Smooth muscle cell (in vitro differentiated cells): Measurements from ENCODE around the gene FGGY. TPM values are rescaled to one million over a fixed set of nuclear protein-coding genes. Genes with fewer than 3 reads are reported as not detected.

Source experiments
- DNase-seq: peaks from one replicate; lab custom pipeline; 2025; ENCODE audit not compliant: unreplicated experiment; lab: John Stamatoyannopoulos, UW
- H2AFZ ChIP-seq: fragments of 200-600 bp; sonication (generic); 2 replicates; pipeline ENCODE4 v1.6.0; 2016; ENCODE audit warnings: antibody characterized with exemption, low read depth, mild to moderate bottlenecking
- H3F3A ChIP-seq: fragments of 200-600 bp; sonication (generic); 2 replicates; pipeline ENCODE4 v1.6.0; 2017; ENCODE audit warnings: antibody characterized with exemption, low read depth
- H3K27ac ChIP-seq: fragments of 200-600 bp; sonication (generic); 2 replicates; pipeline ENCODE4 v1.5.1; 2016; ENCODE audit warnings: low read depth, mild to moderate bottlenecking
- H3K27me3 ChIP-seq: fragments of 200-600 bp; sonication (generic); 2 replicates; pipeline ENCODE4 v1.6.1; 2016; ENCODE audit warnings: low read depth, mild to moderate bottlenecking
- H3K36me3 ChIP-seq: fragments of 200-600 bp; sonication (generic); 2 replicates; pipeline ENCODE4 v1.5.1; 2016; ENCODE audit warnings: low read depth
- H3K4me1 ChIP-seq: fragments of 200-600 bp; sonication (generic); 2 replicates; pipeline ENCODE4 v1.5.1; 2016; ENCODE audit warnings: low read depth
- H3K4me2 ChIP-seq: fragments of 200-600 bp; sonication (generic); 2 replicates; pipeline ENCODE4 v1.6.0; 2016; ENCODE audit warnings: mild to moderate bottlenecking
- H3K4me3 ChIP-seq: fragments of 200-600 bp; sonication (generic); 2 replicates; pipeline ENCODE4 v1.5.1; 2016; ENCODE audit warnings: mild to moderate bottlenecking
- H3K79me2 ChIP-seq: fragments of 200-600 bp; sonication (generic); 2 replicates; pipeline ENCODE4 v1.6.0; 2016; ENCODE audit warnings: low read depth, mild to moderate bottlenecking
- H3K9ac ChIP-seq: fragments of 200-600 bp; sonication (generic); 2 replicates; pipeline ENCODE4 v1.6.0; 2016; ENCODE audit warnings: low read depth
- H3K9me3 ChIP-seq: fragments of 200-600 bp; sonication (generic); replicated peaks from 2 replicates; pipeline ENCODE4 v1.5.1; 2016; ENCODE audit warnings: low read depth
- H4K20me1 ChIP-seq: fragments of 200-600 bp; sonication (generic); 2 replicates; pipeline ENCODE4 v1.6.0; 2016; ENCODE audit warnings: low read depth
- WGBS: methylation state at CpG from one replicate; pipeline ENCODE4 v1.1.7; 2016; ENCODE audit warnings: low lambda C conversion rate; 5-methylcytosine and 5-hydroxymethylcytosine counted together
- polyA plus RNA-seq: library from polyadenylated mRNA; unstranded; fragments of >200 nt; fragmentation: Nextera tagmentation; extraction: Ambion mirVana; gene quantifications from 2 replicates; pipeline ENCODE4 v1.2.1, GENCODE V29; 2016
- total RNA-seq: library from RNA; depleted of rRNA; stranded (reverse); fragments of >200 nt; gene quantifications from 2 replicates; pipeline ENCODE4 v1.2.3, GENCODE V29; 2014
- TF ChIP-seq, protein P1 (sequence below): fragments of 200-600 bp; sonication (generic); IDR thresholded peaks from 2 replicates; pipeline ENCODE4 v1.5.1; 2017; ENCODE audit warnings: borderline replicate concordance, mild to moderate bottlenecking, antibody characterized with exemption; ENCODE audit not compliant: insufficient read depth, poor library complexity, severe bottlenecking

FGGY gene
- total and polyA plus RNA-seq, 2 experiments from 2014 or later = 5.1 to 9.2 TPM

DNA sequence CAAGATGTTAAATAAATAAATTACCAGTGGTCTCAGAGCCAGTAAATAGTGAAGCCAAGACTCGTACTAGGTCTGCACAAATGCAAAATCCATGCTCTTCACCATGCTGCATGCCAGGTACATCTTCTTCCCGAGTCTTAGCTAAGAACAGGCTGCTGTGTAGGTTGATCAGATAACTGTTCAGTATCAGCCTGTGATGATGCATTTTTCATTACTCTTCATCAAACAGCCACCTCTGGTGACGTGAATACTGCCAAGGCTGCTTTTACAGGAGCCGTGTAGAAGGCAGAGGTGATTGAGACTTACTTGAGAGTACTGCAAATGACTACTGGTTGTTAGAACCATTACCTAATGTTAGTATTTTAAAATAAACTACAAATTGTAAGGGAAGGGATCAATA lies 478.6 kb downstream of the FGGY start:
- Histone ChIP-seq H3K27me3 (no peaks in the 10 kb centered on the region), H3K36me3 (no peaks in the 10 kb centered on the region), H2AFZ (no peak overlapping the region), H3K4me1 (no peaks in the 10 kb centered on the region), H3K4me3 (no peak overlapping the region), H3K4me2 (no peak overlapping the region), H3F3A (no peaks in the 10 kb centered on the region), H3K9ac (no peak overlapping the region), H4K20me1 (no peaks in the 10 kb centered on the region), H3K27ac (no peak overlapping the region), H3K79me2 (no peaks in the 10 kb centered on the region), H3K9me3 (no peaks in the 10 kb centered on the region)
- WGBS = 89% methylated on average over 4 of the region's 4 CpGs
- DNase-seq = no peak
- TF ChIP-seq, protein P1, sequence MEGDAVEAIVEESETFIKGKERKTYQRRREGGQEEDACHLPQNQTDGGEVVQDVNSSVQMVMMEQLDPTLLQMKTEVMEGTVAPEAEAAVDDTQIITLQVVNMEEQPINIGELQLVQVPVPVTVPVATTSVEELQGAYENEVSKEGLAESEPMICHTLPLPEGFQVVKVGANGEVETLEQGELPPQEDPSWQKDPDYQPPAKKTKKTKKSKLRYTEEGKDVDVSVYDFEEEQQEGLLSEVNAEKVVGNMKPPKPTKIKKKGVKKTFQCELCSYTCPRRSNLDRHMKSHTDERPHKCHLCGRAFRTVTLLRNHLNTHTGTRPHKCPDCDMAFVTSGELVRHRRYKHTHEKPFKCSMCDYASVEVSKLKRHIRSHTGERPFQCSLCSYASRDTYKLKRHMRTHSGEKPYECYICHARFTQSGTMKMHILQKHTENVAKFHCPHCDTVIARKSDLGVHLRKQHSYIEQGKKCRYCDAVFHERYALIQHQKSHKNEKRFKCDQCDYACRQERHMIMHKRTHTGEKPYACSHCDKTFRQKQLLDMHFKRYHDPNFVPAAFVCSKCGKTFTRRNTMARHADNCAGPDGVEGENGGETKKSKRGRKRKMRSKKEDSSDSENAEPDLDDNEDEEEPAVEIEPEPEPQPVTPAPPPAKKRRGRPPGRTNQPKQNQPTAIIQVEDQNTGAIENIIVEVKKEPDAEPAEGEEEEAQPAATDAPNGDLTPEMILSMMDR = no peak

DNA sequence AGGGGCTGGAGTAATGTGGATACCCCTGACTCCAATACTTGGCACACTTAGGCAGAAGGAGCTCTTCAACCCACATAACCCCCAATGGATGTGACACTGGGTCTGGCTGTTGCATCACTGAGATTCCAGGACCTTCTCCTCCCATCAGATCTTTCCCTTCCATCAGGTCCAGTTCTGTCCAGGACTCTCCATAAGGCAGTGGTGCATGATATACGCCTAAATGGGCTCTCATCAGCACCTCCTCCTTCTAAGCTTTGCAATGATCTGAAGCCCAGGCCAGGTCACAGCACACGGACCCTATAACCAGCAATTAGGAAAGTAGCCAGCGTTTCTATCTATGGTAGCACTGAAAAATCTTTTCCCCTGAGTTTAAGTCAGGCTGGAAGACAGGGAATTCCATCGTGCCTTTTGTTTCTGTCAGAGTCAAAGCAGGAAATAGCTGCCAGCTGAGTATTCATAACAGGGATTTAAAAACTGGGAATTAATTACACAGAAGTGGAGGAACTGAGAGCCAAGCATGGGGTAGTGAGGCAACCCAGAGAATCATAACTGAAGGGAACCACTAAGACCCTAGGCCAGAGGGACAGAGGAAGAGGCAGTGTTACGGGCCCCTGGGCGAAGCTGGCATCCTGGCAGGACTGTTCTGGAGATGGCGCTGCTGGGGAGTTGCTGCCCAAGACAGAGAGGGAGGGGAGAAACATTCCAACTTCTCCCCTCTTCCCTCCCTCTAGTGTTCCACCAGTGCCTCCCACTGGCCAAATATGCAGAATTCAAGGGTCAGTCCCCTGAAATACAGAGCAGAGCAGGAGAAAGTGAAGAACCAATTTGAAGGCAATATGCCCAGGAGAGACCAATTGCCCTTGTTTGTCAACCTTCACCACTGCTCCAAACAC lies 480.3 kb downstream of the FGGY start:
- Histone ChIP-seq H3K9me3 (no peaks in the 10 kb centered on the region), H3F3A (no peaks in the 10 kb centered on the region), H4K20me1 (no peaks in the 10 kb centered on the region), H3K36me3 (no peaks in the 10 kb centered on the region), H3K9ac (no peak overlapping the region), H2AFZ (peak overlapping the region; percentile 52), H3K27me3 (no peaks in the 10 kb centered on the region), H3K79me2 (no peaks in the 10 kb centered on the region), H3K4me3 (no peak overlapping the region), H3K4me2 (peak overlapping the region; percentile 3), H3K27ac (no peak overlapping the region), H3K4me1 (no peaks in the 10 kb centered on the region)
- TF ChIP-seq, protein P1 = no peak
- no peak for DNase-seq
- 71% methylated on average over 7 of the region's 7 CpGs for WGBS

GRCh38 chr1:59779949-59780348 lies 483.1 kb downstream of the FGGY start:
- Histone ChIP-seq H3K27me3 (no peaks in the 10 kb centered on the region), H2AFZ (no peak overlapping the region), H3K27ac (no peak overlapping the region), H3K79me2 (no peaks in the 10 kb centered on the region), H3K4me2 (no peak overlapping the region), H3K4me1 (no peaks in the 10 kb centered on the region), H4K20me1 (no peaks in the 10 kb centered on the region), H3K9ac (no peak overlapping the region), H3K36me3 (no peaks in the 10 kb centered on the region), H3F3A (no peaks in the 10 kb centered on the region), H3K4me3 (no peak overlapping the region), H3K9me3 (no peaks in the 10 kb centered on the region)
- TF ChIP-seq, protein P1 = no peak
- WGBS = 56% methylated on average over 2 of the region's 2 CpGs
- DNase-seq = no peak

- Histone ChIP-seq H3K36me3 (no peaks in the 10 kb centered on the region), H3K4me1 (no peaks in the 10 kb centered on the region), H3K79me2 (no peaks in the 10 kb centered on the region), H2AFZ (no peak overlapping the region), H3K27me3 (no peaks in the 10 kb centered on the region), H3K4me3 (no peak overlapping the region), H3K27ac (no peak overlapping the region), H3F3A (no peaks in the 10 kb centered on the region), H4K20me1 (no peaks in the 10 kb centered on the region), H3K9me3 (peaks cover 16% of the 10 kb centered on the region), H3K9ac (no peak overlapping the region), H3K4me2 (no peak overlapping the region)
- DNase-seq = no peak
- TF ChIP-seq, protein P1 = no peak
Measured at GRCh38 chr1:59788825-59789224, 491.9 kb downstream of the FGGY start.
